Measurements from ENCODE around the gene EIF5A2.

EIF5A2 gene

GRCh38 chr3:170907637-170908234 is 701 bp downstream of the EIF5A2 start:
- TF ChIP-seq POLR2AphosphoS5 (IDR thresholded peaks at IDR 0.05; ENCODE audit: low read depth, low read length): no peak
- TF ChIP-seq REST (IDR thresholded peaks at IDR 0.05; ENCODE audit: insufficient read depth in 1 of 2, low read depth in 2 of 2, low read length in 2 of 2): no peak
- no peak for TF ChIP-seq TAF1 (IDR thresholded peaks at IDR 0.05; ENCODE audit: borderline replicate concordance, insufficient read depth, low read length)
- TF ChIP-seq FOXP2 (optimal IDR thresholded peaks at IDR 0.05; ENCODE audit: borderline replicate concordance, extremely low read depth, extremely low read length, insufficient read depth): no peak
- no peak for TF ChIP-seq SIN3A (IDR thresholded peaks at IDR 0.05; ENCODE audit: borderline replicate concordance, insufficient read depth, low read length)

- TF ChIP-seq TAF1 (IDR thresholded peaks at IDR 0.05; ENCODE audit: borderline replicate concordance, insufficient read depth, low read length) (no peak), FOXP2 (optimal IDR thresholded peaks at IDR 0.05; ENCODE audit: borderline replicate concordance, extremely low read depth, extremely low read length, insufficient read depth) (no peak), POLR2AphosphoS5 (IDR thresholded peaks at IDR 0.05; ENCODE audit: low read depth, low read length) (no peak), REST (IDR thresholded peaks at IDR 0.05; ENCODE audit: insufficient read depth in 1 of 2, low read depth in 2 of 2, low read length in 2 of 2) (no peak), SIN3A (IDR thresholded peaks at IDR 0.05; ENCODE audit: borderline replicate concordance, insufficient read depth, low read length) (no peak)
Observed at GRCh38 chr3:170905862-170906261, 2.6 kb downstream of the EIF5A2 start.

GRCh38 chr3:170903123-170903522 is 5.3 kb downstream of the EIF5A2 start:
- TF ChIP-seq REST (IDR thresholded peaks at IDR 0.05; ENCODE audit: insufficient read depth in 1 of 2, low read depth in 2 of 2, low read length in 2 of 2): no peak
- no peak for TF ChIP-seq POLR2AphosphoS5 (IDR thresholded peaks at IDR 0.05; ENCODE audit: low read depth, low read length)
- no peak for TF ChIP-seq TAF1 (IDR thresholded peaks at IDR 0.05; ENCODE audit: borderline replicate concordance, insufficient read depth, low read length)
- TF ChIP-seq FOXP2 (optimal IDR thresholded peaks at IDR 0.05; ENCODE audit: borderline replicate concordance, extremely low read depth, extremely low read length, insufficient read depth): no peak
- TF ChIP-seq SIN3A (IDR thresholded peaks at IDR 0.05; ENCODE audit: borderline replicate concordance, insufficient read depth, low read length): no peak

GRCh38 chr3:170899455-170899854 is 9.0 kb downstream of the EIF5A2 start:
- TF ChIP-seq REST (IDR thresholded peaks at IDR 0.05; ENCODE audit: insufficient read depth in 1 of 2, low read depth in 2 of 2, low read length in 2 of 2): no peak

- TF ChIP-seq REST (IDR thresholded peaks at IDR 0.05; ENCODE audit: insufficient read depth in 1 of 2, low read depth in 2 of 2, low read length in 2 of 2) (no peak), FOXP2 (optimal IDR thresholded peaks at IDR 0.05; ENCODE audit: borderline replicate concordance, extremely low read depth, extremely low read length, insufficient read depth) (no peak), POLR2AphosphoS5 (IDR thresholded peaks at IDR 0.05; ENCODE audit: low read depth, low read length) (no peak), SIN3A (IDR thresholded peaks at IDR 0.05; ENCODE audit: borderline replicate concordance, insufficient read depth, low read length) (no peak), TAF1 (IDR thresholded peaks at IDR 0.05; ENCODE audit: borderline replicate concordance, insufficient read depth, low read length) (no peak)
Observed at GRCh38 chr3:170897978-170898377, 10.5 kb downstream of the EIF5A2 start.
